Gastrocnemius medialis (tissue), 4 donors: ENCODE data around the gene RALGAPA2. TPM values are rescaled to one million over a fixed set of nuclear protein-coding genes. Genes with fewer than 3 reads are reported as not detected.

Experiments
- ATAC-seq, 2 donors: fragments of 150-250 bp; one replicate each; pipeline ENCODE4 v1.9.1; 2016
- DNase-seq, 2 donors: peaks; one replicate each; pipeline ENCODE4 v3.0.0-alpha.2; 2019
- H3K27ac ChIP-seq, 4 donors: fragments of 200-600 bp; sonication (generic); 1 replicate in 1 of 4; 2 replicates in 3 of 4; pipeline ENCODE4 v1.5.1; 2016 to 2018; ENCODE audit warnings: mild to moderate bottlenecking in 2 of 4, moderate library complexity in 1 of 4
- H3K27me3 ChIP-seq, 3 donors: fragments of 200-600 bp; sonication (generic) in 2 of 3; 1 replicate in 1 of 3; 2 replicates in 2 of 3; pipeline versions ENCODE4 v1.5.1 to v1.6.0; 2016 to 2019; ENCODE audit warnings: mild to moderate bottlenecking in 1 of 3, moderate library complexity in 1 of 3
- H3K36me3 ChIP-seq, 2 donors: fragments of 200-600 bp; sonication (generic) in 1 of 2; one replicate each; pipeline ENCODE4 v1.5.1; 2017 to 2018
- H3K4me1 ChIP-seq, 2 donors: fragments of 200-600 bp; sonication (generic) in 1 of 2; one replicate each; pipeline ENCODE4 v1.5.1; 2016 to 2017; ENCODE audit warnings: mild to moderate bottlenecking in 2 of 2
- H3K4me3 ChIP-seq, 4 donors: fragments of 200-600 bp; sonication (generic) in 3 of 4; 1 replicate in 1 of 4; 2 replicates in 3 of 4; pipeline ENCODE4 v1.5.1; 2016 to 2019; ENCODE audit warnings: mild to moderate bottlenecking in 2 of 4
- H3K9me3 ChIP-seq, 3 donors: fragments of 200-600 bp; sonication (generic) in 2 of 3; 1 replicate in 1 of 3; 2 replicates in 2 of 3; pipeline ENCODE4 v1.5.1; 2016 to 2019
- CTCF ChIP-seq, 5 experiments: fragments of 450-650 bp in 3 of 5; fragments of 200-600 bp in 2 of 5; sonication (generic) in 2 of 5; IDR thresholded peaks in 4 of 5; conservative IDR thresholded peaks in 1 of 5; 1 replicate in 4 of 5; 2 replicates in 1 of 5; pipeline ENCODE4 v1.5.1; 2016 to 2019; ENCODE audit warnings: antibody characterized with exemption in 5 of 5, mild to moderate bottlenecking in 3 of 5, moderate library complexity in 3 of 5
- POLR2A ChIP-seq, 2 donors: fragments of 450-650 bp; IDR thresholded peaks; one replicate each; pipeline ENCODE4 v1.6.1; 2017; ENCODE audit warnings: antibody characterized with exemption in 2 of 2, mild to moderate bottlenecking in 2 of 2, moderate library complexity in 2 of 2
- in situ Hi-C, 4 donors: fragments of 200-750 bp; cut with MboI; loops; one replicate each; pipeline versions ENCODE4 v1.15.0 to v1.8.0; 2017; ENCODE audit warnings: low sequenced_read_pairs in 4 of 4
- intact Hi-C: fragments of 100-400 bp; cut with DNase I; formaldehyde crosslinking; loops from one replicate; pipeline ENCODE4 v1.15.1; 2023; ENCODE audit warnings: low total_unique reads
- total RNA-seq, 4 donors: library from RNA; depleted of rRNA; stranded (reverse); fragments of >200 nt; gene quantifications; one replicate each; pipeline versions ENCODE4 v1.1.0 to v1.2.3, GENCODE V29; 2016

Gene RALGAPA2
- total RNA-seq, 4 donors from 2014 or later = 43.2 to 56.9 (median 52.0) TPM

GRCh38 chr20:20489648-20490341, 222.6 kb downstream of the RALGAPA2 start:
- TF ChIP-seq POLR2A (IDR thresholded peaks at IDR 0.05) = no peak
- TF ChIP-seq CTCF (IDR thresholded peaks at IDR 0.05 in 4 of 5, conservative IDR thresholded peaks at IDR 0.05 in 1 of 5) = no peak
- intact Hi-C loops (no loop called here), in situ Hi-C loops (no loop called here)
- no peak overlapping the region for H3K27ac ChIP-seq
- ATAC-seq = no peak
- no peaks in the 10 kb centered on the region for H3K27me3 ChIP-seq
- no peak overlapping the region for H3K4me3 ChIP-seq
- H3K4me1 ChIP-seq = peaks cover 0 to 10% of the 10 kb centered on the region in 2 donors
- peaks cover 0 to 46% of the 10 kb centered on the region in 2 donors for H3K36me3 ChIP-seq
- H3K9me3 ChIP-seq = no peaks in the 10 kb centered on the region
- DNase-seq = no peak

DNA sequence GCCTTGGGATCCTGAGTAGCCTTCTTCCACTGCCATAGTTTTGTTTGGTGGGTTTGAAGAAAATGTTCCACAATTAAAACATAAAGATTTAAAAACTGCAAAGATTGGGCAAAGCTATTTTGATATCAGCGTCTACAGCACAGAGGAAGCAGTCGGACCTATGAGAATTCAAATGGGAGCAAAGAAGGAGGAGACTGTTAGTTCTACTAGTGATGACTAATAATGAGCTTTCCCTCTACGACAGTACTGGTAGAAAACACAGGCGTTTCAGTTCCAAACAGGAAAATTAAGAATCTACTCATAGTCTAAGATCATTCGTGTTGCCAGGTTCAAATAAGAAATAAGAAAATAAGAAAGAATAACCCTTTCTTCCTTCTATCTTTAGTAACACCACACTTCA, 223.4 kb downstream of the RALGAPA2 start:
- no peaks in the 10 kb centered on the region for H3K9me3 ChIP-seq
- no peaks in the 10 kb centered on the region for H3K27me3 ChIP-seq
- H3K4me3 ChIP-seq = no peak overlapping the region
- TF ChIP-seq POLR2A (IDR thresholded peaks at IDR 0.05) (no peak), CTCF (IDR thresholded peaks at IDR 0.05 in 4 of 5, conservative IDR thresholded peaks at IDR 0.05 in 1 of 5) (no peak)
- ATAC-seq = no peak
- H3K4me1 ChIP-seq = peaks cover 0 to 10% of the 10 kb centered on the region in 2 donors
- H3K27ac ChIP-seq = no peak overlapping the region
- no peak for DNase-seq
- H3K36me3 ChIP-seq = peaks cover 0 to 39% of the 10 kb centered on the region in 2 donors
- in situ Hi-C loops = no loop called here
- intact Hi-C loops = no loop called here

DNA sequence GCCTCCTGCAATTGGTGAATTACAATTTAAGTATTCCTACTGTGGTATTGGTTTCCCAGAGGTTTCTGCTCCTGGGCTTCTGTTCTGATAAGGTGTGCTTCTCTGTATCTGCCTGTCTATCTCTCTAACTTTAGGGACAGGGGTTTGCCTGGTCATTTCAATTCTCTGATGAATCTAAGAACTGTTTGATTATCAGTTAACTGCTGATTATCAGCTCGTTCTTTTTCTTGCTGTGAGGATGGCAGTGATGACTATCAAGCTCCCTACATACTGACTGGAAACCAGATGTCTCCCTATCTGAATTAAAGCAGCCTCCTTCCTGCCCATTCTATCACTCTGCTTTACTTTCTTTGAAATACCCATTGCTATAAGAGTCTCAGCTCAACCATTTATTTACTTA, 224.1 kb downstream of the RALGAPA2 start:
- DNase-seq = no peak
- TF ChIP-seq CTCF (IDR thresholded peaks at IDR 0.05 in 4 of 5, conservative IDR thresholded peaks at IDR 0.05 in 1 of 5) (no peak), POLR2A (IDR thresholded peaks at IDR 0.05) (no peak)
- ATAC-seq = no peak
- H3K36me3 ChIP-seq = peaks cover 0 to 36% of the 10 kb centered on the region in 2 donors
- H3K27ac ChIP-seq = no peak overlapping the region
- no peaks in the 10 kb centered on the region for H3K27me3 ChIP-seq
- intact Hi-C loops (no loop called here), in situ Hi-C loops (no loop called here)
- peaks cover 0 to 5% of the 10 kb centered on the region in 2 donors for H3K4me1 ChIP-seq
- no peak overlapping the region for H3K4me3 ChIP-seq
- H3K9me3 ChIP-seq = no peaks in the 10 kb centered on the region

GRCh38 chr20:20487811-20488210, 224.6 kb downstream of the RALGAPA2 start:
- in situ Hi-C loops (no loop called here), intact Hi-C loops (no loop called here)
- no peak for DNase-seq
- Histone ChIP-seq H3K9me3 (no peaks in the 10 kb centered on the region), H3K36me3 (peaks cover 0 to 30% of the 10 kb centered on the region in 2 donors), H3K27me3 (no peaks in the 10 kb centered on the region), H3K4me3 (no peak overlapping the region), H3K27ac (no peak overlapping the region), H3K4me1 (no peaks in the 10 kb centered on the region)
- no peak for ATAC-seq
- TF ChIP-seq POLR2A (IDR thresholded peaks at IDR 0.05) = no peak
- TF ChIP-seq CTCF (IDR thresholded peaks at IDR 0.05 in 4 of 5, conservative IDR thresholded peaks at IDR 0.05 in 1 of 5) = no peak

GRCh38 chr20:20483328-20483727, 229.1 kb downstream of the RALGAPA2 start:
- no peak overlapping the region for H3K4me3 ChIP-seq
- in situ Hi-C loops = no loop called here
- intact Hi-C loops = no loop called here
- DNase-seq (no peak), ATAC-seq (no peak)
- H3K9me3 ChIP-seq = no peaks in the 10 kb centered on the region
- TF ChIP-seq CTCF (IDR thresholded peaks at IDR 0.05 in 4 of 5, conservative IDR thresholded peaks at IDR 0.05 in 1 of 5) (no peak), POLR2A (IDR thresholded peaks at IDR 0.05) (no peak)
- peaks cover 0 to 4% of the 10 kb centered on the region in 2 donors for H3K4me1 ChIP-seq
- H3K27me3 ChIP-seq = no peaks in the 10 kb centered on the region
- H3K27ac ChIP-seq = no peak overlapping the region
- H3K36me3 ChIP-seq = no peaks in the 10 kb centered on the region
